HAP-1 (cell line): ENCODE data around the gene USB1.

Experiments
- DNase-seq, 2 experiments: peaks; one replicate each; pipeline ENCODE4 v3.0.0-alpha.2; 2016 to 2020; ENCODE audit warnings: low spot score in 2 of 2
- H3K27me3 ChIP-seq: fragments of 250-450 bp; sonication (Bioruptor Pico); 2 replicates; pipeline ENCODE4 v1.5.1; 2020; ENCODE audit warnings: low read depth, mild to moderate bottlenecking, moderate library complexity
- H3K36me3 ChIP-seq: fragments of 250-450 bp; sonication (Bioruptor Pico); replicated peaks from 2 replicates; pipeline ENCODE4 v1.5.1; 2020; ENCODE audit warnings: mild to moderate bottlenecking
- H3K4me1 ChIP-seq: fragments of 250-450 bp; sonication (Bioruptor Pico); 2 replicates; pipeline ENCODE4 v1.5.1; 2020; ENCODE audit warnings: mild to moderate bottlenecking
- H3K4me3 ChIP-seq: fragments of 250-450 bp; sonication (Bioruptor Pico); 2 replicates; pipeline ENCODE4 v1.5.1; 2020; ENCODE audit warnings: mild to moderate bottlenecking, moderate library complexity
- H3K9me3 ChIP-seq: fragments of 250-450 bp; sonication (Bioruptor Pico); 2 replicates; pipeline ENCODE4 v1.5.1; 2020; ENCODE audit warnings: mild to moderate bottlenecking, moderate library complexity
- in situ Hi-C: fragments of 300-500 bp; cut with MboI; formaldehyde crosslinking; loops from 3 replicates; pipeline ENCODE4 v1.14.3; 2020; ENCODE audit warnings: low sequenced_read_pairs, inconsistent platforms, mixed read lengths

The USB1 gene

GRCh38 chr16:58022601-58023371, 21.6 kb downstream of the USB1 start:
- Histone ChIP-seq H3K9me3 (no peaks in the 10 kb centered on the region), H3K36me3 (no peaks in the 10 kb centered on the region), H3K4me1 (peaks cover 3% of the 10 kb centered on the region; the same call in 1 of the 2 replicates), H3K27me3 (no peaks in the 10 kb centered on the region), H3K4me3 (no peak overlapping the region)
- DNase-seq, result no peak
- in situ Hi-C loops, result loop anchor here (10.0 kb wide), 1 partner anchor 102 kb away; the partner anchor contains the start of gene CFAP20

DNA sequence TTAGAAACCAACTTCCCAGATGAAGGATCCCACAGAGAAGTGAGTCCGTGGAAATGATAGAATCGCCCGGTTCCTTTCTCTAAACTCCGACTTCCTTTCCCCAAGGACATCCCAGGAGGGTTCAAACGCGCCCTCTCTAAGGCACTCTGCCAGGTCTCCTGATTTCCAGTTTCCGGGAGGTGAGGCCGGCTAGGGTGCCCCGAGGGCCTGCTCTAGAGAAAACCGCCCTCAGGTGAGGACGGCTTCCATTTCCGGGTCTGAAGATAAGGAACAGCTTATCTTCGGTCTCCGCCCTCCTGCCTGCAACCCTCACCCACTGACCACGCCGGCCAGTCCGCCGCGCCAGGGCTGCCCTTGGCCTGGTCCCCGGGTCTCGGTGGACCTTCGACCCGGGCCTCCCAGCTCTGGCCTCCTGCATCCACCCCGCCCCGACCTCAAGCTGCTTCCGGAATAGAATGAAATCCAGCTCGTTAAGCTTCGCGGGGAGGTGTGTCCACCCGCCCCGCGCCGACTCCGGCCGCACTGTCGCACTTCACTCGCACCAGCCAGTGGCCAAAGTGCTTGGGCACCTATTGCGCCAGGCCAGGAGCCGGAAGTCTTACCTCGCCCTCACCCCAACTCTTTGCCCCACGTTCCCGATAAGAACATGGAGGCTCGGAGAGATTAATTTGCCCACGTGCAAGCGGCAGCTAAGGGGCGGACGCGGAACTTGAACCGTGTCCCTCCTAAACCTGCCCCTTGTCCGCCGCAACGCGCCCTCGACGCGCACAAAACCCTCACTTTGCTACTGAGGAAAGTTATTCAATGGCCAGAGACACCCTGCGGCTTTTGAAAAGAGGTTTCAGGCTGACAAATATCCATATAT, 23.5 kb downstream of the USB1 start:
- H3K36me3 ChIP-seq, result no peaks in the 10 kb centered on the region
- DNase-seq, result no peak
- H3K27me3 ChIP-seq, result no peaks in the 10 kb centered on the region
- H3K4me1 ChIP-seq, result peaks cover 3% of the 10 kb centered on the region; the same call in 1 of the 2 replicates
- H3K4me3 ChIP-seq, result peak overlapping the region; percentile 52
- in situ Hi-C loops, result loop anchor here (10.0 kb wide), 1 partner anchor 100 kb away; the partner anchor contains the start of gene CFAP20
- H3K9me3 ChIP-seq, result no peaks in the 10 kb centered on the region

GRCh38 chr16:58025351-58026138, 24.3 kb downstream of the USB1 start, which contains the start of gene MMP15:
TSS of gene MMP15 (plus strand) at chr16:58025754. CDS start at chr16:58026351, 597 bp downstream.
- Histone ChIP-seq H3K4me1 (peaks cover 3% of the 10 kb centered on the region; the same call in 1 of the 2 replicates), H3K4me3 (peak within 1 kb of the TSS; percentile 52), H3K9me3 (no peaks in the 10 kb centered on the region), H3K27me3 (no peaks in the 10 kb centered on the region), H3K36me3 (no peaks in the 10 kb centered on the region)
- peak; percentile 53 to 84 for DNase-seq
- in situ Hi-C loops, result loop anchor here (10.0 kb wide), 1 partner anchor 99 kb away; the partner anchor contains the start of gene CFAP20

DNA sequence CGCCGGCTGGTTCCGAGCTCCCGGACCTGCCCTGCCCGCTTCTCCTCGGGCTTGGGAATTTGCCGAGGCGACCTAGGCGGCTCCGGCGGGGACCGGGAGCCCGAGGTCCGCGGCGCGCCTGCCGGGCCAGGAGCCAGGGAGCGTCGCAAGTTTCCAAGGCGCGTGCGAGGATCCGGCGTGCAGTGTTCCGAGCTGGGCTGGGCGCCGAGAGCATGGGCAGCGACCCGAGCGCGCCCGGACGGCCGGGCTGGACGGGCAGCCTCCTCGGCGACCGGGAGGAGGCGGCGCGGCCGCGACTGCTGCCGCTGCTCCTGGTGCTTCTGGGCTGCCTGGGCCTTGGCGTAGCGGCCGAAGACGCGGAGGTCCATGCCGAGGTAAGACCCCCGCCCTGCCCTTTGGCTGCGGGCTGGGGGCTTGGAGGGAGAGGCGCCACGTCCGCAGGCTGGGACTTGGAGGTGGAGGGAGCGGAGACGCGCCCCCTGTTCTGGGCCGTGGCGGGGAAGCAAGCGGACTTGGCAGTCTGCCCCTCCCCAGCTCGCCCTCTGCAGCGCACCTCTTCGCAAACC, 25.0 kb downstream of the USB1 start:
- Histone ChIP-seq H3K27me3 (no peaks in the 10 kb centered on the region), H3K36me3 (no peaks in the 10 kb centered on the region), H3K9me3 (no peaks in the 10 kb centered on the region), H3K4me1 (peaks cover 3% of the 10 kb centered on the region; the same call in 1 of the 2 replicates), H3K4me3 (peak overlapping the region; percentile 52)
- DNase-seq, result peak in 1 of 2 experiments; percentile 48
- in situ Hi-C loops, result loop anchor here (10.0 kb wide), 1 partner anchor 99 kb away; the partner anchor contains the start of gene CFAP20

- Histone ChIP-seq H3K36me3 (no peaks in the 10 kb centered on the region), H3K9me3 (no peaks in the 10 kb centered on the region), H3K27me3 (no peaks in the 10 kb centered on the region), H3K4me3 (peak overlapping the region; percentile 52), H3K4me1 (peaks cover 3% of the 10 kb centered on the region; the same call in 1 of the 2 replicates)
- in situ Hi-C loops, result loop anchor here (10.0 kb wide), 1 partner anchor 98 kb away; the partner anchor contains the start of gene CFAP20
- DNase-seq, result peak in 1 of 2 experiments; percentile 32
Measured at GRCh38 chr16:58026705-58027160, 25.5 kb downstream of the USB1 start.

DNA sequence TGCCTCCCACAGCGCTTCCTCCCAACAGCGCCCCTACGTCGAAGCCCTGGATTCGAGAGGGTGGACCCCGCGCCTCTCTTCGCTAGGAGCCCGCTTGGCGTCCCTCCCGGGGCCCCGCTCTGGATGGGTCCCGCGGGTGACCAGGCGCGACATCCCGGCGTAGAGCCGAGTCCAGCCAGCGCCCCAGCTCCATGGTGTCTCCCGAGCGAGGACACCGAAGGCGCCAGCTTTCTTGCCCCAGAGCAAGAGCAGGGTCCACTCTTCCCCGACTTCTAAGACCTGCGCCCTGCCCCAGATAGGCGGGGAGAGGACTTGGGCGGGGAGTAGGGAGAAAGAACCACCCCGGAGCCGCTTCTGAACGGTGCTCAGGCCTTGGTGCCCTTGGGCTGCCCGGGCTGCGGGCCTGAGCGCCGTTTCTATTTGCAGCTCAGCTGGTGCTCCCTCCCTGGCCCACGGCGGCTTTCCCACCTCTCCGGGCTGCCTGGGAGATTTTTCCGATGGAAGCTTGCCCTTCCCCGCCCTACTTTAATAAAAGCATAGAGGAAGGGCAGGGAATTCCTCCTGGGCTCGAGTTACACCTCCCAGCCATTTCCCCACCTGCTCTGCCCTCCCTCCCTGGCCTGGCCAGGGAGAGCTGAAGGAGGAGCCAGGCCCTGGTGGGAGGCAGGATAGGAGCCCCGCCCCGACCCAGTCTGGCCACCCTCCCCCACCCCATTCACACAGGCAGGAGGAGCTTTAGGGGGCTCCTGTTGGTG, 26.1 kb downstream of the USB1 start:
- Histone ChIP-seq H3K4me3 (peak overlapping the region; percentile 52), H3K36me3 (no peaks in the 10 kb centered on the region), H3K4me1 (peaks cover 3% of the 10 kb centered on the region; the same call in 1 of the 2 replicates), H3K9me3 (no peaks in the 10 kb centered on the region), H3K27me3 (no peaks in the 10 kb centered on the region)
- peak; percentile 38 to 72 for DNase-seq
- in situ Hi-C loops, result loop anchor here (10.0 kb wide), 1 partner anchor 97 kb away; the partner anchor contains the start of gene CFAP20

DNA sequence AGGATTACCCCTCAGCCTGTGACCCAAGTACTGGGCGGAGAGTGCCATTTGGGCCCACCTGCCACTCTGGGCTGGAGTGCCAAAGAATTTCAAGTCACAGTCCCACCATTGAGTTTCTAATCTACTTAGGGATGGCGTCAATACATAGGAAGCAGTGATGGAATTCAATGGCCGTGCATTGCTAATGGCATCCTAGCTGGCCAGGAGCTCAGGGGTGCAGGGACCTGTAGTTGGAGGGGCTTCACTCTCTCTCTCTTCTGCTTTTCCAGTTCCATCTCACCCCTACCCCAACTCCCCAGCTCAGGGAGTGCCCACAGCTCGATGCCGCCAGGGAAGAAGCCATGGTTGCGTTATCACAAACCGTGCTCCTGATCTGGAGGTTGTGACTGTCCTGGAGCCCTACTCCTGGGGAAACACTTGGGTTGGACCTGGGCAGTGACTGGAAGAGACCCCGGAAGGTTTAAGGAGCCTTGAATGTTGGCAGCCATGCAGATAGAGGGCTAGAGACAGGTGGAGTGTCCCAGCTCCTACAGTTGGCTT, 26.8 kb downstream of the USB1 start:
- DNase-seq, result no peak
- Histone ChIP-seq H3K4me3 (no peak overlapping the region; the same call in 1 of the 2 replicates), H3K36me3 (no peaks in the 10 kb centered on the region), H3K9me3 (no peaks in the 10 kb centered on the region), H3K27me3 (no peaks in the 10 kb centered on the region), H3K4me1 (peaks cover 3% of the 10 kb centered on the region; the same call in 1 of the 2 replicates)
- in situ Hi-C loops, result loop anchor here (10.0 kb wide), 1 partner anchor 97 kb away; the partner anchor contains the start of gene CFAP20

GRCh38 chr16:58028541-58029070, 27.4 kb downstream of the USB1 start:
- in situ Hi-C loops, result loop anchor here (10.0 kb wide), 1 partner anchor 96 kb away; the partner anchor contains the start of gene CFAP20
- DNase-seq, result no peak

DNA sequence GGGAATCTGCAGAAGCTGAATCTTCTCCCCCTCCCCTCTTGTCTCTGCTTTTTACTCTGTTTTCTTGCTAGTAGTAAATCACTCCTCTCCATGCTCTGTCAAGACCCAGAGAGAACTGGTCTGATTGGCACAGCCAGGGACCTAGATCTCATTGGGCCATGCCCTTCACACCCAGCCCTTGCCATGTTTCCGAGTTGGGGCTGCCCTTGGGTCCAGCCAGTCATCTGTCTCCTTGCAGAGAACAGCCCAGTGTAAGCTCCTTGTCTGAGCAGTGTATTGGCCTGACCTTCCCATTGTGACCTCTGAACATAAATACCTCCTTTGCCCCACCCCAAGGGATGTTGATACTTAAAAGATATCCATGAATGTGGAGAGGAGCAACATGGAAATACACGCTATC, 28.2 kb downstream of the USB1 start:
- H3K36me3 ChIP-seq, result no peaks in the 10 kb centered on the region
- in situ Hi-C loops, result loop anchor here (10.0 kb wide), 1 partner anchor 95 kb away; the partner anchor contains the start of gene CFAP20
- H3K4me1 ChIP-seq, result peaks cover 3% of the 10 kb centered on the region; the same call in 1 of the 2 replicates
- H3K27me3 ChIP-seq, result no peaks in the 10 kb centered on the region
- H3K4me3 ChIP-seq, result no peak overlapping the region
- H3K9me3 ChIP-seq, result no peaks in the 10 kb centered on the region
- no peak for DNase-seq

More at GRCh38 chr16:58028541-58029070, 27.4 kb downstream of the USB1 start:
- Histone ChIP-seq H3K4me1 (peaks cover 3% of the 10 kb centered on the region; the same call in 1 of the 2 replicates), H3K36me3 (no peaks in the 10 kb centered on the region), H3K9me3 (no peaks in the 10 kb centered on the region), H3K27me3 (no peaks in the 10 kb centered on the region), H3K4me3 (no peak overlapping the region)

- H3K9me3 ChIP-seq, result no peaks in the 10 kb centered on the region
- no peak for DNase-seq
- H3K36me3 ChIP-seq, result no peaks in the 10 kb centered on the region
- H3K27me3 ChIP-seq, result no peaks in the 10 kb centered on the region
- H3K4me1 ChIP-seq, result peaks cover under 1% of the 10 kb centered on the region; the same call in 1 of the 2 replicates
- no peak overlapping the region for H3K4me3 ChIP-seq
- in situ Hi-C loops, result no loop called here
Measured at GRCh38 chr16:58030136-58030840, 29.1 kb downstream of the USB1 start.
